GM21515 (cell line): ENCODE results near the gene KRTAP10-9.
"Not testable (repeated sequence)": the region's sequence is repeated elsewhere in the genome, so short reads cannot be mapped to it uniquely, and the experiment has no call there.

Experiments
- ATAC-seq: cut with Tn5 transposase; IDR thresholded peaks from one replicate; pipeline ENCODE4 v1.9.1; 2021; ENCODE audit not compliant: unreplicated experiment

Gene KRTAP10-9

DNA sequence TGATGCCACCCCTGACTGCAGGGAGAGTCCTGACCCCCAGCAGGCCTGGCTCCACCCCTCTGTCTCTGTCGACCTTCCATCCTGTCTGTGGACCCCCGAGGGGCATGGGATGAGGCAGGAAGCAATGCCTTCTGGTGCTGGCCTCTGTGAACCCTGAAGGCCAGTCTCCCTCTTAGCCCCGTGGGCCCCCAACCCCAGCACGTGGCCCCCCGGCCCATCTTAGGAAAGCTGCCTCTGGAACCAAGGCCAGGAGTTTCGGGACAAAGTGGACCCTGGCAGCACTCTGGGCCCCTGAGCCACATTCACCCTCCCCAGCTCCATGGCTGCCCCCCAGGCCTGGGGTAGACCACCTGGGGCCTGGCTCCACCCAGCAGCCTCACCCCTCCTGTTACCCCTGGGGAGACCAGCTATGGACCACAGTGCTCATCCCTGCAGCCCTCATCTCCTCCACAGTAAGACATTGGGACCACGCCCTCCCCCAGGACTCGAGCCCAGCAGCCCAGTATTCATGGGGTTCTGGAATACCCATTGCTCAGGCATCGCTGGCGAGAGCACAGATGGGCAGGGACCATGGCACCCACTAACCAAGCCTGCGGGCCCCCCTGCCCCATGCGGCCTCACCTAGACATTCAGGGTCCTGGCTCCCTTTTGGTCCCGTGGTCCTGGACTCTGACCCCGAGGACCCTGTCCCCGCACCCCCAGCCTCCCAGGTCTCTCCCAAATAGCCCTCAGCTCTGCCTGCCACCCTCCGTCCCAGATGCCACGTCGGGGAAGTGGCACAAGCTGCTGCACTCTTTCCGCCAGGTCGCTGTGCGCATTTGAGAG lies 11.8 kb downstream of the KRTAP10-9 start:
- not testable (repeated sequence) for ATAC-seq

DNA sequence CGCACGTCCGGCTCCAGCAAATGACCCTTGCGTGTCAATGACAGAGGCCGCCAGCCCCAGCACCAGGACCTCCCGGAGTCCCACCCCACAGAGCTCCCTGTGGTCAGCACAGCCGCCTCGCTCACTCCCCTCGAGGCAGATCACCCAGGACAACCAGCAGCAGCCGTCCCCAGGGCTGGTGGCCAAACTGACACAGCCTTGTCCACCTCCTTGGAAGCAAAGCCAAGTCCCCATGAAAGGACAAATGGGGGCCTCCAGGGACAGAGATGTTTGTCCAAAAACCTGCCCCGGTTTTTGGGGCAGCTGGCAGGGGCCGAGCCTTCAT lies 12.4 kb downstream of the KRTAP10-9 start:
- no peak for ATAC-seq

DNA sequence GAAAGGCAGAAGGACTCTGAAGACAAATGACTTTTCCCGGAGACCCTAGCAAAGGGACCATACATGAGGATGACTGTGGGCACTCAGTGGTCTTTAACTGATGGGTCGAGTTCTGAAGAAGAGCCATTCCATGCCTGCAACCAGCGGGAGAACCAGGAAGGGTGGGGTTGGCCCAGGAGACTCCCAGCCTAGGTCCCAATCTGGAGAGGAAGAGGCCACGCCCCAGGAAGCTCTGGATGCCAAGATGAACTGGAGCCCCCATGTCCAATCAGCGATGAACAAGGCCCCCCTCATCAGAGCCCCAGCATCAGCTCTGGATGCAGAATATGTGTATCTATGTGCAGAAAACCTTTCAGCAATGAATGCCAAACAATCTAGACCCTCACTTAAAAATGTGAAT lies 13.9 kb downstream of the KRTAP10-9 start:
- ATAC-seq: no peak

DNA sequence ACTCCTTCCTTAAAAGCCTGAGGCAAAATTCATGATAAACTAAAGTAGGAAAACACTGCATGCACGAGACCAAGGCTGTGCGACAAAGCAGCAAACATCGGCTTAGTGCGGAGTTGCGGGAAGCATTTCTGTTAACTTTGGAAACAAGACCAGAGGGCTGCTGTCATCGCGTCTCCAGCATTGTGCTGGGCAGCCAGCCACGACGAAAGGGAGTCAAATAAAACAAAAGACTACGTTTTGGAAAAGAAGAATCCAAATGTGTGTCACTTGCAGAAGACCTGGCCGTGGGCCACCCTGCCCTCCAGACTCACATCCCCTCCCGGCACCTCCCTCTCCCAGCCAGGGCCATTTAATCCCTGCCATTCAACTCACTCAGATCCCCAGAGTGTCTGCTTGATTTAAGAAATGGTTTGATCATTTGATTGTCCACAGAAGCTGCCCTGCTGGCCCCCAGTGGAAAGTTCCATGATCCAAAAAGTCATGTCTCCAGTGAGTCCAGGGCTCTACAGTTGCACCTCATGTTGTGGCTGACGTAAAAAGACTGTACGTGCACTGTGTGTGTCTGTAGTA lies 16.9 kb downstream of the KRTAP10-9 start:
- ATAC-seq: no peak

DNA sequence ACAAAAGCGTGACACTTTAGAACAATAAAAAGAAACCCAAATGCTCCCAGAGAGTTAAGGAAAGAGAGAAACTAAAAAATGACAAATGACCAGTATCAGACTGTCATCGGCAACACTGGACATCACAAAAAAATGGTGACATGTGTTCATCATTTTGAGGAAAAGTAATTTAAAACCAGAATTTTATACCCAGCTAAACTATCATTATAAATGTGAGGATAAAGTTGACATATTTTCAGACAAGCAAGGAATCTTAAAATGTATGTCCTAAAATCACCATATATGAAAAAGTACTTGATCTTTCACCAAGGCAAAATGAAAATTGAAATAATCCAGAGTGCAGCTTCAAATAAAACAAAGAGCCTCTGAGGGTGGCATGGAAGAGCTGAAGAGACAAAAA lies 18.0 kb downstream of the KRTAP10-9 start:
- no peak for ATAC-seq

DNA sequence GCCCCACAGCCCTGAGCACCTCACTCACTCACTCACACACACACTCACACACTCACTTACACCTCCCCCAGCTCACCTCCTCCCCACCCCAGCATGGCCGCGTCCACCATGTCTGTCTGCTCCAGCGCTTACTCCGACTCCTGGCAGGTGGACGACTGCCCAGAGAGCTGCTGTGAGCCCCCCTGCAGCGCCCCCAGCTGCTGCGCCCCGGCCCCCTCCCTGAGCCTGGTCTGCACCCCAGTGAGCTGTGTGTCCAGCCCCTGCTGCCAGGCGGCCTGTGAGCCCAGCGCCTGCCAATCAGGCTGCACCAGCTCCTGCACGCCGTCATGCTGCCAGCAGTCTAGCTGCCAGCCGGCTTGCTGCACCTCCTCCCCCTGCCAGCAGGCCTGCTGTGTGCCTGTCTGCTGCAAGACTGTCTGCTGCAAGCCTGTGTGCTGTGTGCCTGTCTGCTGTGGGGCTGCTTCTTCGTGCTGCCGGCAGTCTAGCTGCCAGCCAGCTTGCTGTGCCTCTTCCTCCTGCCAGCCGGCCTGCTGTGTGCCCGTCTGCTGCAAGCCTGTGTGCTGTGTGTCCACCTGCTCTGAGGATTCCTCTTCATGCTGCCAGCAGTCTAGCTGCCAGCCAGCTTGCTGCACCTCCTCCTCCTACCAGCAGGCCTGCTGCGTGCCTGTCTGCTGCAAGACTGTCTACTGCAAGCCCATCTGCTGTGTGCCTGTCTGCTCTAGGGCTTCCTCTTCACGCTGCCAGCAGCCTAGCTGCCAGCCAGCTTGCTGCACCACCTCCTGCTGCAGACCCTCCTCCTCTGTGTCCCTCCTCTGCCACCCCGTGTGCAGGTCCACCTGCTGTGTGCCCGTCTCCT lies 19.7 kb downstream of the KRTAP10-9 start, which contains the start of gene KRTAP10-11:
Gene KRTAP10-11, plus strand, starts transcription at position 49 of the 856 bp plus-strand sequence. Its CDS starts 45 bp downstream, at position 94.
- ATAC-seq: not testable (repeated sequence)

DNA sequence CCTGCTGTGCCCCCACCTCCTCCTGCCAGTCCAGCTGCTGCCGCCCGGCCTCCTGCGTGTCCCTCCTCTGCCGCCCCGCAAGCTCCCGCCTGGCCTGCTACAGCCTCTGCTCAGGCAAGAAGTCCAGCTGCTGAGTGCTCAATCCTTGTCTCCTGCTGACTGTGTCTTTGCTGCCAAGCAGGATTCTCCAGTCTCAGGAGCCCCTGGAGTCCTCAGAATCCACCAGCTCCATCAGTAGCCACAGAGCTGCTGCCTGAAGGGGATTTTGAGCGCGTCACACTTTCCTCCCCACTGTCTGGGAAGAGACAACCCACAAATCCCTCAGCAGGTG lies 20.3 kb downstream of the KRTAP10-9 start:
- no peak for ATAC-seq

DNA sequence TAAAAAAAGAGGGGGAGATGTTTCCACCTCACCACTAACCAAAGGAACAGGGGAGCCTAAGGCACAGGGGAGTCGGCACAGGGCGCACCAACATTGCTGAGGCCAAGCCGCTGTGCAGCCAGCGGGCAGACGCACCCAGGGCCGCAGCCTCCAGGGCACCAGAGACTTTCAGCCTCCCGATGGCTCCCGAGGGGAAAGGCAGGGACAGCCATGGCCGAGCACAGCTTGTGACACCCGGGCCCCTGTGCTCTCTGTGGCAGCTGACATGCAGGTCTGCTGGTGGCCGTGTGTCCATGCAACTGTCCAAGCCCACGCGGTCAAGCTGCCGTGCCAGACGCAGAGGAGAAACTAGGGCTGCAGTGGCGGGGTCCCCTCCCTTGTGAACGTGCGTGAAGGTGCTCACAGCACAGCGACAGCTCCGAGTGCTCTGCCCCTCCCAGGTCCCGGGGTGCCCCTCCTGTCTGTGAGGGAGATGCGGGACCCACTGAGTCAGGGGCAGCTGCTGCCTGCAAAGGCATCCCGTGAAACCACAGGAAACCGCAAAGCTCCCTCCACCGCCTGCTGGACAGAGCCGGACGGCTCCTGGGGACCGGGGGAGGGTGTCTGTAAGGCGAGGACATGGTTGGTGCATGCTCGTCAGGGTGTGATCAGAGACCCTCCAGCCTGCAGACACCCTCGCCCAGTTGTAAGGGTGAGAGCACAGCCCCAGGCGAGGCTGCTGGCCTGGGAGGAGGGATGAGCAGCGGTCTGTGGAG lies 21.8 kb downstream of the KRTAP10-9 start:
- ATAC-seq: no peak

DNA sequence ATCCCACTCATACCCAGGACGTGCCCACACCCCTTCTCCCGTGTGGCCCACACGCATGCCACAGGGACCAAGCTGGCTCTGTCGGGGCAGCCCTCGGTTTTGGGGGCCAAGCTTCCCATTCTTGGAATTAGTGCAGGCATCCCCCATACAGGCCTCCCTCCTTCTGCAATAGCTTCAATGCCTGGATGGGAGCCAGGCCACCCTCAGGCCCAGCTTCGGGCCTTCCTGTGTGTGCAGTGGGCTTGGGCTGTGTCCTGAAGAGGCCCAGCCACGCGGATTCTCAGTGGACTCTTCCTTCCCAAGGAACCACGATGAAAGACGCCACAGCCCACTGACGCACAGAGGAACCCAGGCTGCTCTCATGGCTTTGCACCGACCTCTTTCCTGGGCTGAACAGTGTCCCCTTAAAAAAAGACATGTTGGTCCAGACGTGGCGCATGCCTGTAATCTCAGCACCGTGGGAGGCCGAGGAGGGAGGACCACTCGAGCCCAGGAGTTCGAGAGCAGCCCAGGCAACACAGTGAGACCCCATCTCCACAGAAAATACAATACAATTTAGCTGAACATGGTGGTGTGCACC lies 22.7 kb downstream of the KRTAP10-9 start:
- ATAC-seq: no peak

DNA sequence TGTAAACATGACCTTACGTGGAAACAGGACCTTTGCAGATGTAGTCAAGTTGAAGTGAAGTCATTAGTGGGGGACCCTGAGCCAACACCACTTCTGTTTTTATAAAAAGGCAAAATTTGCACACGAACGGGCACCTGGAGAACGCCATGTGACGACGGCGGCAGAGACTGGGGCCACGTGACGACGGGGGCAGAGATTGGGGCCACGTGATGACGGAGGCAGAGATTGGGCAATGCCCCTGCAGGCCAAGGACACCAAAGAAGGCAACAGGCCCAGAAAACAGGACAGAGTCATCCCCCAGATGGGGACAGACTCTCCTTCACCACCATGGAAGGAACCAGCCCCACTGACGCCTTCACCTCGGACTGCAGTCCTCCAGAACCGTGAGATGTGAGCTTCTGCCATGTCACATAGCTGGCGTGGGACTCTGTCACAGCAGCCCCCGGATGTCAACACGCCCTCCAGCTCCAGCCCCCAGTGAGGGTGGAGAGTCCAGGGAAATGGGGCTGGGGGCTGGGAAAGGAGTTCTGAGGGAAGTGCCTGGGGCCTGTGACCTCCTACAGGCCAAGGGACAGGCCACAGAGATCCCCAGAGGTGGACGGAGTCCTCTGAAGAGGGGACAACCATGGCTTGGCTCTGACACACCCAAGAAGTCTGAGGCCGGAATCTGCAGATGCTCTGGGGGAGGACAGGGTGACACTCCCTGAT lies 23.5 kb downstream of the KRTAP10-9 start:
- ATAC-seq: no peak

DNA sequence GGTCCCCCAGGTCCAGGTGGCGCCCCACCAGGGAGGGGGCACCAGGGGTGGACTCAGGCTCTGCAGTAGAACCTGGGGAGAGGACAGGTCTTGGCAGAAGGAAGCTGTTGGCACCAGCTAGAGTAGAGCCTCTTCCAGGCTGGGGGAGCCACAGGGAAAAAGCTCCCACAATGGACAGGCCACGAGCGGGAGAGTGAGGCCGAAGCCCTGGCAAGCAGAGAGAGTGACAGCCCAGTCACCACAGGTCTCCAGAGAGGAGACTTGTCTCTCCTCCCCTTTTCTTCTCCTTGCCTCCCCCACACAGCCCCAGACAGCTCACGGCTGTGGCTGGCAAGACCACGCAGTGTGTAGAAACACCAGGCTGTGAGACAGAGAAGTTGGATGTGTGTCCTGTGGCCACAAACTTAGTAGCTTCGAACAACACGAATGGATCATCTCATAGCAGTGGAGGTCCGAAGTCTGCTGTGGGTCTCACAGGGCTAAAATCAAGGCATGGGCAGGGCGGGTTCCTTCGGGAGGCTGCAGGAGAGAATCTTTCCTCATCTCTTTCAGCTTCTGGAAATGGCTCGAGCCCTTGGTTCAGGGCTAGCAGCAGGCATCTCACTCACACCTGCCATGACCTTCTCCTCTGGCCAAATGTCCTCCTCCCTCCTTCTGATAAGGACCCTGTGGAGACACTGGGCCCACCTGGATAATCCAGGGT lies 24.2 kb downstream of the KRTAP10-9 start:
- ATAC-seq: no peak

DNA sequence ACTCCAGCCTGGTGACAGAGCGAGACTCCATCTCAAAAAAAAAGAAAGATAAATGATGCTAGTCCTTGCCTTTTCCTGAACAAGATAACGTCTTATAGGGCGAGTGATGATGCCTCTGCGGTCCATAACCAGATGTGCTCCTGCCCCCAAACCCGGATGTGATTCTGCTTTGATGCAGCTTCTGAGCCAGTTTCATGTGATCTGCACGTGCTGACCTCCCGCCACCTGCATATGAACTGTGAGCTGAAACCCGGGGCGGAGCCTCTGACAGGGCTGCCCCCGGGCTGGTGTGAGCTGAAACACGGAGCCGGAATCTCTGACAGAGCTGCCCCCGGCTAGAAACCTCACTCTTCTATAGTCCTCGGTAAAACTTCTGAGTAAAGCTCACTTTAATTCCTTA lies 26.2 kb downstream of the KRTAP10-9 start:
- no peak for ATAC-seq

DNA sequence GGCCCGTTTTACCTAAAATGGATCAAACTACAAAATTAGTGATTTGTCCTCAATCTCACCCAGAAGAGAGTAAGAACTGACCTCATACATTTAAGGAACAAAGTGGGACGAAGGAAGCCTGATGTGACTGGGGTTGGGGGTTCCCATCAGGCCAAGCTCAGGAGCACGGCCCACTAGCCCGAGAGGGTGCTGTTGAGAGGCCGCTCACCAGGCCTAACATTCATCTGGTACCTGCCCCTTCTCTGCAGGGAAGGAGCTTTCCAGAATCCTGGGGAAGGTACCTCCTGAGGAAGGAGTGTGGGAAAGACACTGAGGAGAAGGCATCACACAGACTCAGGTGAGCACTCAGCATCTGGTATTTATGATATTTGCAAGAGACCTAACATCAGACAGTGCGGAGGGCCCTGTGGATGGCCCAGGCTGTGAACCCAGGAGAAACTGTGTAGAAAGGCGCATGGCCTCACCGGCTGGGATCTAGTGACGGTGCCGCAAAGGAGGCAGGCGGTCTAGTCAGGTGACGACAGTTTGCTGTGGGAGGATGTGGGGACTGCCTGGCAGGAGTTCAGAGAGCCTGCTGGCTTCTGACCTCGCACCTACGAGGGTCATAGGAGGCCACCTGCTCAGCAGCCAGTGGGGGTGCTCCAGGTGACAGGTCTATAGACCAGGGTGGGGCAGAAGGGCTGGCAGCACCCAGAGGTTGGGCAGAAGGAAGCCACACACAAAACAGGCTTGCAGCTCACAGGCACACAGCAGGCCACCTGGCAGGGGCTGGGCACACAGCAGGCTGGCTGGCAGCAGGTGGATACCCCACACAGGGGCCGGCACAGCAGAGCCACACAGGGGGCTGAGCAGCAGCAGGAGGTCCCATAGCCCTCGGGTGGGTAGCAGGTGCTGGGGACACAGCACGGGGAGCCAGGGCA lies 27.0 kb downstream of the KRTAP10-9 start:
- ATAC-seq: no peak

DNA sequence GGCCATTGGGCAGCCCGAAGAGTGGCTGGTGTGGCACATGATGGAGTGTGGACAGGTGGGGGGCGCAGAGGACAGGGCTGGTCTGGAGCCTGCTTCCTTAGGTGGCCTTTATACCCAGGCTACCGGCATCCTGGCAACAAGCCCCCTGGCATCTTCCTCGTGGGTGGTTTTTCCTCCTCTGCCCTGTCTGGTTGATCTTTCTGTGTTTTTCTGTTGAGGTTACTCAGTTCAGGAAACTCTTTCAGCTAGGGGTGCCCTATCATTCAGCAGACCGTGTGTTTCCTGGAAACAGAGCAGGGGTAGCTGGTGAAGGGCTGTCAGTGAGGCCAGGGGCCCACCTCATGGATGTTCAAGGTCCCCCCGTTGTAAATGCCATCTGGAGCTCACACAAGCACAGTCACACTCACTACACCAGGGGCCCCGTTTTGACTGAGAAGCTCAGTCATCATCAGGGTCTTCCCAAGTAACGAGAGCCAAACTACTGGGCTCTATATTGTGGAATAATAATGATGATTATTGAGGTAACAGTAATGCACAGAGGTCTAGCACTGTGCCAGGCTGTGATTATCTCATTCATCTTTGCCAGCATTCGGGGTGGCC lies 27.8 kb downstream of the KRTAP10-9 start, which contains the start of gene KRTAP12-4:
Gene KRTAP12-4, minus strand, starts transcription at position 84 of the 600 bp plus-strand sequence. Its CDS starts 45 bp downstream, at position 39.
- no peak for ATAC-seq

DNA sequence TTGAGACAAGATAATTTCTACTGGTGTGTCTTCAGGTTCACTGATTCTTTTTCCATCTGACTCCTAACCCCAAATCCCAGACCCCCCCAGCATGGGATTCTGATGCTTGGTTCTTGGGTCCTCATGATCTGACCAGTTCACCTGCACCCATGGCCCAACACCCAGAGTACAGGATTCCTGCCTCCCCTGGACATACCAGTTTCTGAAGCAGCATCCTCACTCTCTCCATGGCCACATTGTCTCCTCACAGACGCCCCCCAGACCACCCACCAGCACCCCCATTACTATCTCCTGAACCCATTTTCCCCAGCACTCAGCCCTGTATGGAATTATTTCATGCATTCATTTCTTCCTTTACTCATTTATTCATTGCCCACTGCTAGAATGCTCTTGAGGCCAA lies 30.0 kb downstream of the KRTAP10-9 start:
- no peak for ATAC-seq

DNA sequence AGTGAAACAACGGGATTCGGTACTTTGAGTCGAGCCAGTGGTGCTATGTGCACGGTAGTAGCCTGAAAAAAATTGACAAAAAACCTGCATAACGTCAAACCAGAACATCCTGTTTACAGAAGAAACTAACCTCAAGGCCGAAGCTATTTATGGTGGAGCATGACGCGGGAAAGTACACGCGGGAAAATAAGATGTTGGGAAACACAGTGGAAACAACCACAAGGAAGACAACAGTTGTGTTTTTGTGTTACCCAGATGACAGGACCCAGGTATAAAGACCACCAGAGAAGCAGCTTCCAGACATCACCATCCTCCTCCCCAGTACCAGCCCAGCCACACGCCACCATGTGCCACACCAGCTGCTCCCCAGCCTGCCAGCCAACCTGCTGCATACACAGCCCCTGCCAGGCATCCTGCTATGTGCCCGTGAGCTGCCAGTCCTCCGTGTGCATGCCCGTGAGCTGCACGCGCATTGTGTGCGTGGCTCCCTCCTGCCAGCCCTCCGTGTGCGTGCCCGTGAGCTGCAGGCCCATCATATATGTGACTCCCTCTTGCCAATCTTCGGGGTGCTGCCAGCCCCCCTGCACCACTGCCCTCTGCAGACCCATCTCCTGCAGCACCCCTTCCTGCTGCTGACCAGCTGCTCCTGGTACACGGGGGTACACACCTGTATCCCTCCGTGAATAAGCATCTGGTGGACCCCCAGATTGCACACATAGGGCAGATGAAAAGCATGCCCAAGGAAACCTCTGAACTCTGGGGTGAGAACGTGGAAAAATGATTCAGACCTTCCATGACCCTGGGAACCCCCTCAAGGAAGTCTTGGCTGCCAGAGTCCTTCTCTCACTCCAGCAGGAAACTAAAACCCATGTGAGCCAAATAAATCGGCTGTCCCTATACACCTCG lies 31.0 kb downstream of the KRTAP10-9 start, which contains the start of gene KRTAP12-3:
Gene KRTAP12-3, plus strand, starts transcription at position 298 of the 906 bp plus-strand sequence. Its CDS starts 48 bp downstream, at position 346.
- no peak for ATAC-seq

DNA sequence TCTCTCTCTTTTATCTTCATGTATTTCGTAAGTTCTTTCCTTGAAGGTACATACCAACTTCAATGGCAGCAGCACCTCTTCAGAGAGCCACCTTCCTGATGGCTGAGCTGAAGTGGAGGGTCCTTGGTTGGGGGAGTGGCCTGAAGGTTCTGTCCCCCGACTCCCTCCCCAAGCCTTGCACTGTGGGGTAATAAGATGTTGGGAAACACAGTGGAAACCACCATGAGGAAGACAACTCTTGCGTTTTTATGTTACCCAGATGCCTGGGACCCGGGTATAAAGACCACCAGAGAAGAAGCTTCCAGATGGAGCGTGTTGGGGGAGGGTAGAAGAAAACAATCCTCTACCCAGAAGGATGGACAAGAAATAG lies 31.6 kb downstream of the KRTAP10-9 start:
- no peak for ATAC-seq
